ENCODE measurements around the gene AGER. TPM values are rescaled to one million over a fixed set of nuclear protein-coding genes. Genes with fewer than 3 reads are reported as not detected.

AGER gene
- total RNA-seq, 1 experiment from 2014 or later: 14.3 TPM

GRCh38 chr6:32189069-32189741 lies 5.2 kb upstream of the AGER start:
- Histone ChIP-seq H3K56ac (ENCODE audit: insufficient read length, low read depth, low read length) (no peak overlapping the region), H3K4ac (ENCODE audit: low read depth, low read length) (no peak overlapping the region), H3K9me3 (ENCODE audit: control insufficient read depth, low read depth, low read length) (no peaks in the 10 kb centered on the region), H2BK120ac (ENCODE audit: low read depth, low read length, poor library complexity, severe bottlenecking) (no peak overlapping the region), H3K4me2 (ENCODE audit: insufficient read depth, insufficient read length, low read length) (peak overlapping the region; percentile 72), H2BK15ac (ENCODE audit: low read depth, low read length) (no peak overlapping the region), H2AFZ (ENCODE audit: low read length) (no peak overlapping the region), H3K79me1 (ENCODE audit: insufficient read depth, low read depth, low read length, poor library complexity, severe bottlenecking) (no peaks in the 10 kb centered on the region), H3K9ac (ENCODE audit: extremely low read depth, insufficient read length, low read length) (peak overlapping the region; percentile 56), H3K14ac (ENCODE audit: insufficient read depth, low read length) (no peak overlapping the region; the same call in 1 of the 2 replicates), H2BK5ac (ENCODE audit: insufficient read length, low read length) (no peak overlapping the region), H3T11ph (ENCODE audit: low read length) (no peak overlapping the region), H3K23ac (ENCODE audit: insufficient read length, low read depth, low read length) (no peak overlapping the region), H3K23me2 (ENCODE audit: insufficient read length, low read depth, low read length, poor library complexity, severe bottlenecking) (peaks cover 7% of the 10 kb centered on the region), H3K4me1 (ENCODE audit: insufficient read depth, low read length) (peaks cover 7% of the 10 kb centered on the region), H3K79me2 (ENCODE audit: insufficient read depth, low read length) (no peaks in the 10 kb centered on the region), H4K8ac (replicated peaks; ENCODE audit: insufficient read length, low read depth, low read length) (no peak overlapping the region), H4K91ac (ENCODE audit: insufficient read length, low read depth, low read length) (no peak overlapping the region), H2BK12ac (ENCODE audit: insufficient read length, low read depth, low read length) (no peak overlapping the region), H3K27me3 (ENCODE audit: insufficient read depth, low read length) (no peaks in the 10 kb centered on the region), H2BK20ac (ENCODE audit: low read depth, low read length, poor library complexity, severe bottlenecking) (no peak overlapping the region), H3K18ac (ENCODE audit: insufficient read length, low read depth, low read length) (no peak overlapping the region), H4K5ac (ENCODE audit: insufficient read length, low read depth, low read length) (no peak overlapping the region), H3K27ac (ENCODE audit: insufficient read length, low read depth, low read length) (no peak overlapping the region), H4K20me1 (ENCODE audit: control insufficient read depth, insufficient read depth, insufficient read length) (no peaks in the 10 kb centered on the region), H2AK5ac (ENCODE audit: insufficient read length, low read length) (no peak overlapping the region)
- TF ChIP-seq CTCF (conservative IDR thresholded peaks at IDR 0.05): no peak
- Mint-ChIP-seq H3K27ac (peak overlapping the region; percentile 94 to 98 (median 97)), H3K27me3 (ENCODE audit: low read depth) (no peaks in the 10 kb centered on the region), H3K4me3 (peak overlapping the region; percentile 76 to 90), H3K36me3 (ENCODE audit: insufficient read depth in 1 of 3, low read depth in 3 of 3) (peaks cover 12 to 36% (median 34%) of the 10 kb centered on the region in 3 experiments; a peak in 6 of 7 replicates), H3K9me3 (no peaks in the 10 kb centered on the region; a peak in 1 of 5 replicates), H3K4me1 (peaks cover 46 to 58% of the 10 kb centered on the region in 2 experiments)
- peak; percentile 24 for DNase-seq
- no CpG with 5 or more reads among the region's 10 CpGs for WGBS (ENCODE audit: extremely low coverage, insufficient read length, low lambda C conversion rate)
